NCI-H2196 treated with DMSO at 0.1 percent for 48 hours (cell line): ENCODE results near the gene MOCS1.

ENCODE experiments used
- DNase-seq: peaks from one replicate; lab custom pipeline; 2025; ENCODE audit not compliant: unreplicated experiment; lab: John Stamatoyannopoulos, UW

MOCS1 gene

GRCh38 chr6:39881851-39882530, 52.3 kb downstream of the MOCS1 start:
- no peak for DNase-seq

- no peak for DNase-seq
These were observed 53.7 kb downstream of the MOCS1 start for GRCh38 chr6:39880594-39880993.

- no peak for DNase-seq
These were observed 54.7 kb downstream of the MOCS1 start for GRCh38 chr6:39879535-39879934.

- DNase-seq = no peak
These were observed 57.4 kb downstream of the MOCS1 start for GRCh38 chr6:39876826-39877225.

GRCh38 chr6:39876111-39876510, 58.2 kb downstream of the MOCS1 start:
- no peak for DNase-seq

- DNase-seq = no peak
These were observed 60.8 kb downstream of the MOCS1 start for GRCh38 chr6:39873439-39873838.

GRCh38 chr6:39870950-39871349, 63.3 kb downstream of the MOCS1 start:
- DNase-seq = no peak

- DNase-seq = no peak
These were observed 66.7 kb downstream of the MOCS1 start for GRCh38 chr6:39867592-39867991.

GRCh38 chr6:39865011-39865888, 69.0 kb downstream of the MOCS1 start:
- DNase-seq = no peak

GRCh38 chr6:39861663-39862062, 72.6 kb downstream of the MOCS1 start:
- DNase-seq = no peak

- DNase-seq = no peak
These were observed 75.2 kb downstream of the MOCS1 start for GRCh38 chr6:39859025-39859424.

- DNase-seq = no peak
These were observed 78.8 kb downstream of the MOCS1 start for GRCh38 chr6:39855356-39855995.
